ENCODE data around the gene ELK4. TPM values are rescaled to one million over a fixed set of nuclear protein-coding genes. Genes with fewer than 3 reads are reported as not detected.
A peak's percentile ranks its signal among the peaks of the same experiment; 100 is the strongest.

ELK4 gene
- total and polyA plus RNA-seq, 2 of the 4 experiments (the other 2 are of a cell fraction): 4.6 to 11.3 TPM

DNA sequence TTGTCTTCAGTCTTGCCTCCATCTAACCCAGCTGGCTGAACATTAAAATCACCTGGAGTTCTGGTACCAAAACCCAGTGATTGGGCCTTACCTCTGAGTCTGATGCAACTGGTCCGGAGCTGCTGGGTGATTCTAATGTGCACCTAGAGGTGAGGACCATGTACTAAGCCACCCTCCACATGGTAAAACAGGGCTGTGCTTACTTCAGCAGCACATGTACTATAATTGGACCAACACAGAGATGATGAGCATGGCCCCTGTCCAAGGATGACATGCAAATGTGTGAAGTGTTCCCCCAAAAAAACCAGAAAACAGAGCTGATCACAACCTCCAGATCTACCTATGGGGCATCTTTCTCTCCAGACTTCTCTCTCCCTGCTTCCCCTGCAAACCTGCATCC is 37.0 kb downstream of the ELK4 start:
- Histone ChIP-seq H3K9me1 (ENCODE audit: insufficient read depth, low read length) (peaks cover 25% of the 10 kb centered on the region), H3K4me2 (ENCODE audit: low read depth, low read length) (no peak overlapping the region), H3K36me3 (ENCODE audit: control insufficient read depth, insufficient read depth, low read length) (no peaks in the 10 kb centered on the region), H4K20me1 (ENCODE audit: insufficient read depth, low read length) (no peaks in the 10 kb centered on the region), H3K27me3 (ENCODE audit: control insufficient read depth, insufficient read depth, low read length) (no peaks in the 10 kb centered on the region), H4K91ac (ENCODE audit: insufficient read depth, low read depth, low read length) (no peak overlapping the region), H3K79me1 (ENCODE audit: low read depth in 1 of 2, low read length in 2 of 2) (peaks cover 0 to 22% of the 10 kb centered on the region in 2 experiments; a peak in 2 of 4 replicates), H2BK120ac (ENCODE audit: low read depth, low read length) (no peak overlapping the region), H2BK5ac (ENCODE audit: low read depth, low read length, poor library complexity, severe bottlenecking) (no peak overlapping the region), H2AFZ (replicated peaks; ENCODE audit: low read length, poor library complexity) (no peak overlapping the region), H3K27ac (ENCODE audit: insufficient read depth, low read length) (no peak overlapping the region), H4K8ac (ENCODE audit: low read depth in 2 of 2, low read length in 2 of 2) (no peak overlapping the region), H3K23ac (ENCODE audit: low read depth, low read length) (no peak overlapping the region), H3K4me3 (ENCODE audit: insufficient read depth, low read depth, low read length) (no peak overlapping the region), H2BK20ac (ENCODE audit: low read depth, low read length) (no peak overlapping the region), H2BK15ac (ENCODE audit: low read depth, low read length) (no peak overlapping the region), H3K9ac (ENCODE audit: low read depth, low read length) (no peak overlapping the region), H3K18ac (ENCODE audit: low read depth, low read length) (no peak overlapping the region), H2AK5ac (ENCODE audit: low read depth, low read length) (no peak overlapping the region), H3K4ac (ENCODE audit: low read depth, low read length) (no peak overlapping the region; the same call in 1 of the 2 replicates), H3K14ac (replicated peaks; ENCODE audit: low read depth, low read length) (no peak overlapping the region), H3K4me1 (ENCODE audit: control insufficient read depth, insufficient read depth, low read length) (peaks cover 17% of the 10 kb centered on the region), H3K56ac (ENCODE audit: extremely low read depth, insufficient read depth, low read length) (no peak overlapping the region), H4K5ac (ENCODE audit: low read depth, low read length) (no peak overlapping the region), H2AK9ac (replicated peaks; ENCODE audit: low read depth, low read length, poor library complexity) (peak overlapping the region; percentile 39), H3K9me3 (ENCODE audit: control insufficient read depth, insufficient read depth, low read length) (no peaks in the 10 kb centered on the region)
- intact Hi-C loops (cut with micrococcal nuclease) (loop anchor here (5.0 to 10.0 kb wide), 2 partner anchors 312 to 380 kb away; no protein-coding TSS in a partner anchor), in situ Hi-C loops (cut with MboI; ENCODE audit: low sequenced_read_pairs) (loop anchor here (5.0 kb wide), 3 partner anchors 37 to 117 kb away; partner anchors contain the start of gene ELK4), dilution Hi-C loops (cut with HindIII; ENCODE audit: low sequenced_read_pairs, unreplicated experiment) (no loop called here)
- WGBS, 2 experiments (ENCODE audit: extremely low coverage in 2 of 2, insufficient read length in 1 of 2): no CpG with 5 or more reads among the region's 1 CpG
- no peak for DNase-seq
- no peak for TF ChIP-seq CEBPB (IDR thresholded peaks at IDR 0.05; ENCODE audit: low read depth, low read length)
- TF ChIP-seq POLR2A (IDR thresholded peaks at IDR 0.05; ENCODE audit: low read depth, low read length): no peak
- TF ChIP-seq MAZ (IDR thresholded peaks at IDR 0.05; ENCODE audit: borderline replicate concordance, low read depth, low read length): no peak
- no peak for TF ChIP-seq RFX5 (IDR thresholded peaks at IDR 0.05; ENCODE audit: low read depth, low read length)
- TF ChIP-seq, protein P1, sequence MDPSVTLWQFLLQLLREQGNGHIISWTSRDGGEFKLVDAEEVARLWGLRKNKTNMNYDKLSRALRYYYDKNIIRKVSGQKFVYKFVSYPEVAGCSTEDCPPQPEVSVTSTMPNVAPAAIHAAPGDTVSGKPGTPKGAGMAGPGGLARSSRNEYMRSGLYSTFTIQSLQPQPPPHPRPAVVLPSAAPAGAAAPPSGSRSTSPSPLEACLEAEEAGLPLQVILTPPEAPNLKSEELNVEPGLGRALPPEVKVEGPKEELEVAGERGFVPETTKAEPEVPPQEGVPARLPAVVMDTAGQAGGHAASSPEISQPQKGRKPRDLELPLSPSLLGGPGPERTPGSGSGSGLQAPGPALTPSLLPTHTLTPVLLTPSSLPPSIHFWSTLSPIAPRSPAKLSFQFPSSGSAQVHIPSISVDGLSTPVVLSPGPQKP (IDR thresholded peaks at IDR 0.05; ENCODE audit: borderline replicate concordance, low read depth, low read length): no peak
- TF ChIP-seq RCOR1 (IDR thresholded peaks at IDR 0.05; ENCODE audit: insufficient replicate concordance, low read length): no peak
- no peak for TF ChIP-seq MAFK (IDR thresholded peaks at IDR 0.05; ENCODE audit: low read depth, low read length)
- TF ChIP-seq SMC3 (IDR thresholded peaks at IDR 0.05; ENCODE audit: low read depth, low read length): no peak
- TF ChIP-seq, protein P2, sequence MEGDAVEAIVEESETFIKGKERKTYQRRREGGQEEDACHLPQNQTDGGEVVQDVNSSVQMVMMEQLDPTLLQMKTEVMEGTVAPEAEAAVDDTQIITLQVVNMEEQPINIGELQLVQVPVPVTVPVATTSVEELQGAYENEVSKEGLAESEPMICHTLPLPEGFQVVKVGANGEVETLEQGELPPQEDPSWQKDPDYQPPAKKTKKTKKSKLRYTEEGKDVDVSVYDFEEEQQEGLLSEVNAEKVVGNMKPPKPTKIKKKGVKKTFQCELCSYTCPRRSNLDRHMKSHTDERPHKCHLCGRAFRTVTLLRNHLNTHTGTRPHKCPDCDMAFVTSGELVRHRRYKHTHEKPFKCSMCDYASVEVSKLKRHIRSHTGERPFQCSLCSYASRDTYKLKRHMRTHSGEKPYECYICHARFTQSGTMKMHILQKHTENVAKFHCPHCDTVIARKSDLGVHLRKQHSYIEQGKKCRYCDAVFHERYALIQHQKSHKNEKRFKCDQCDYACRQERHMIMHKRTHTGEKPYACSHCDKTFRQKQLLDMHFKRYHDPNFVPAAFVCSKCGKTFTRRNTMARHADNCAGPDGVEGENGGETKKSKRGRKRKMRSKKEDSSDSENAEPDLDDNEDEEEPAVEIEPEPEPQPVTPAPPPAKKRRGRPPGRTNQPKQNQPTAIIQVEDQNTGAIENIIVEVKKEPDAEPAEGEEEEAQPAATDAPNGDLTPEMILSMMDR (conservative IDR thresholded peaks at IDR 0.05; ENCODE audit: low read depth, low read length): no peak
- TF ChIP-seq RAD21 (IDR thresholded peaks at IDR 0.05; ENCODE audit: low read length): no peak
- ATAC-seq (ENCODE audit: low read depth): no peak
- ChIA-PET CTCF (no interaction called here), POLR2A (ENCODE audit: unreplicated experiment) (no interaction called here)
- no TSS peak for BruUV-seq (replicated peaks)
